K562 (cell line): ENCODE measurements around the gene GLI3. TPM values are rescaled to one million over a fixed set of nuclear protein-coding genes. Genes with fewer than 3 reads are reported as not detected.

Experiments
- ATAC-seq: fragments of 200-7000 bp; cut with Tn5 transposase; 3 replicates; pipeline ENCODE4 v1.9.1; 2020; ENCODE audit warnings: moderate library complexity
- BruUV-seq: library from RNA; stranded (reverse); fragments of 400-500 nt; replicated peaks from 2 replicates; lab custom pipeline; 2021; lab: Mats Ljungman, UMichigan
- CTCF ChIA-PET: fragments of 300-600 bp; formaldehyde crosslinking; extraction: SDS; loops from one replicate; lab custom pipeline; 2021; ENCODE audit warnings: low intra/inter-chr PET ratio; lab: Yijun Ruan, JAX
- POLR2A ChIA-PET: fragments of 300-600, 350-650 bp; sonication (Branson Sonifier 250); formaldehyde crosslinking; extraction: SDS; loops from one replicate; lab custom pipeline; 2021; ENCODE audit warnings: antibody characterized with exemption, inconsistent platforms; lab: Yijun Ruan, JAX
- DNase-seq, 4 experiments: peaks; one replicate each; pipeline versions ENCODE4 v3.0.0 to v3.0.0-alpha.2; 2011 to 2018; ENCODE audit warnings: low spot score in 3 of 4, mixed read lengths in 3 of 4; ENCODE audit errors: extremely low read depth in 1 of 4
- FAIRE-seq: peaks from 2 replicates; lab custom pipeline; 2011; peaks lifted over from hg19 to GRCh38; lab: Jason Lieb, UNC
- H2AFZ ChIP-seq: 2 replicates; pipeline ENCODE4 v1.6.0; 2011; ENCODE audit warnings: low read depth, low read length, control low read depth, inconsistent platforms
- H3K27ac ChIP-seq: fragments of 200-600 bp; 3 replicates; pipeline ENCODE4 v1.8.0; 2011; ENCODE audit warnings: low read depth, mild to moderate bottlenecking, control low read depth, inconsistent platforms, low read length, moderate library complexity, mixed read lengths; ENCODE audit errors: extremely low read depth
- H3K27me3 ChIP-seq, 2 experiments: fragments of 300-600 bp in 1 of 2; 2 replicates in 1 of 2; 3 replicates in 1 of 2; pipeline versions ENCODE4 v1.6.0 to v1.8.0; 2011; ENCODE audit warnings: inconsistent platforms in 2 of 2, low read length in 2 of 2, mild to moderate bottlenecking in 1 of 2, mixed read lengths in 1 of 2, moderate library complexity in 1 of 2; ENCODE audit not compliant: control insufficient read depth in 2 of 2, insufficient read depth in 2 of 2
- H3K36me3 ChIP-seq: fragments of 300-600 bp; 3 replicates; pipeline ENCODE4 v1.8.0; 2011; ENCODE audit warnings: mild to moderate bottlenecking, low read length, inconsistent platforms; ENCODE audit not compliant: control insufficient read depth, insufficient read depth
- H3K4me1 ChIP-seq, 2 experiments: fragments of 200-600 bp in 1 of 2; replicated peaks in 1 of 2; 2 replicates in 1 of 2; 3 replicates in 1 of 2; pipeline versions ENCODE4 v1.5.1 to v1.8.0; 2011; ENCODE audit warnings: inconsistent platforms in 2 of 2, low read length in 2 of 2, mild to moderate bottlenecking in 1 of 2, mixed read lengths in 1 of 2, moderate library complexity in 1 of 2; ENCODE audit not compliant: control insufficient read depth in 2 of 2, insufficient read depth in 2 of 2
- H3K4me2 ChIP-seq: 2 replicates; pipeline ENCODE4 v1.6.1; 2011; ENCODE audit warnings: low read length, control low read depth, inconsistent platforms, mixed read lengths; ENCODE audit not compliant: insufficient read depth
- H3K4me3 ChIP-seq: fragments of 200-600 bp; sonication (generic), shearing (Covaris generic); 2 replicates; pipeline ENCODE4 v1.5.1; 2016; ENCODE audit warnings: control low read depth, inconsistent platforms
- H3K79me2 ChIP-seq: fragments of 200-600 bp; 3 replicates; pipeline ENCODE4 v1.8.0; 2011; ENCODE audit warnings: low read length, inconsistent platforms; ENCODE audit not compliant: control insufficient read depth, insufficient read depth
- H3K9ac ChIP-seq, 2 experiments: 2 replicates each; pipeline versions ENCODE4 v1.6.0 to v1.6.1; 2011; ENCODE audit warnings: low read depth in 2 of 2, low read length in 2 of 2, control low read depth in 1 of 2, inconsistent platforms in 1 of 2, mild to moderate bottlenecking in 1 of 2, mixed read lengths in 1 of 2; ENCODE audit not compliant: insufficient read depth in 1 of 2
- H3K9me1 ChIP-seq: one replicate; pipeline ENCODE4 v1.6.0; 2011; ENCODE audit warnings: inconsistent platforms, mild to moderate bottlenecking, low read length, moderate library complexity; ENCODE audit not compliant: control insufficient read depth, insufficient read depth
- H3K9me3 ChIP-seq: replicated peaks from 2 replicates; pipeline ENCODE4 v1.5.1; 2011; ENCODE audit warnings: low read depth, low read length, inconsistent platforms; ENCODE audit not compliant: control insufficient read depth, insufficient read depth
- H4K20me1 ChIP-seq: replicated peaks from 2 replicates; pipeline ENCODE4 v1.6.1; 2011; ENCODE audit warnings: low read length, inconsistent platforms, mixed read lengths; ENCODE audit not compliant: control insufficient read depth, insufficient read depth
- EGR1 ChIP-seq: fragments of 450-650 bp; conservative IDR thresholded peaks from 2 replicates; pipeline ENCODE4 v1.6.1; 2017; ENCODE audit warnings: mild to moderate bottlenecking
- MTA3 ChIP-seq: fragments of 450-650 bp; formaldehyde crosslinking; IDR thresholded peaks from 2 replicates; pipeline ENCODE4 v1.6.1; 2017; ENCODE audit warnings: mild to moderate bottlenecking, borderline replicate concordance
- NFE2L1 ChIP-seq: fragments of 450-650 bp; IDR thresholded peaks from 2 replicates; pipeline ENCODE4 v1.6.1; 2016; ENCODE audit warnings: missing genetic modification characterization, low read depth, mild to moderate bottlenecking, missing compliant biosample characterization, moderate library complexity, borderline replicate concordance
- ZFX ChIP-seq: sonication (generic); formaldehyde crosslinking; IDR thresholded peaks from 2 replicates; pipeline ENCODE4 v1.8.0; 2022; ENCODE audit warnings: mild to moderate bottlenecking, missing genetic modification reagents, moderate library complexity
- ZNF146 ChIP-seq: IDR thresholded peaks from one replicate; pipeline ENCODE4 v1.6.1; 2018; ENCODE audit warnings: missing compliant biosample characterization; ENCODE audit not compliant: unreplicated experiment
- ZNF347 ChIP-seq: fragments of 450-650 bp; formaldehyde crosslinking; IDR thresholded peaks from 2 replicates; pipeline ENCODE4 v1.4.0; 2020; ENCODE audit warnings: low read depth, mild to moderate bottlenecking, moderate library complexity
- WGBS: fragments of 100-300 bp; shearing (Covaris generic); methylation state at CpG from one replicate; pipeline ENCODE4 v1.1.6; 2016; ENCODE audit warnings: low coverage, mixed read lengths; ENCODE audit not compliant: insufficient coverage; ENCODE audit errors: missing lambda C conversion rate; 5-methylcytosine and 5-hydroxymethylcytosine counted together
- in situ Hi-C: fragments of 300-500 bp; cut with MboI; formaldehyde crosslinking; loops from 4 replicates; pipeline ENCODE4 v1.15.0; 2018; ENCODE audit warnings: inconsistent platforms, mixed read lengths
- intact Hi-C: fragments of 100-400 bp; cut with micrococcal nuclease; formaldehyde crosslinking; loops from 2 replicates; pipeline ENCODE4 v1.14.2; 2022
- polyA plus RNA-seq, 8 experiments: library from polyadenylated mRNA; depleted of rRNA in 4 of 8; stranded (reverse) in 5 of 8; unstranded in 3 of 8; fragments of >200 nt; fragmentation: Nextera tagmentation in 2 of 8; fragmentation: Illumina TruSeq in 1 of 8; extraction: Ambion mirVana in 2 of 8; extraction: Trizol in 1 of 8; gene quantifications; 2 replicates each; pipeline versions ENCODE4 v1.2.1 to v1.2.3, GENCODE V29; 2011 to 2014; ENCODE audit warnings: inconsistent platforms in 1 of 8, missing spikeins in 1 of 8
- total RNA-seq, 7 experiments: library from RNA; depleted of rRNA in 6 of 7; stranded (reverse); fragments of >200 nt in 6 of 7; fragmentation: Illumina TruSeq in 2 of 7; extraction: Trizol in 2 of 7; gene quantifications; 2 replicates each; pipeline versions ENCODE4 v1.2.1 to v1.2.3, GENCODE V29; 2011 to 2021; ENCODE audit warnings: low replicate concordance in 1 of 7
- TF ChIP-seq, protein P1 (sequence below): fragments of 450-650 bp; formaldehyde crosslinking; conservative IDR thresholded peaks from 2 replicates; pipeline ENCODE4 v1.4.0; 2022; ENCODE audit warnings: mild to moderate bottlenecking, missing genetic modification characterization
- TF ChIP-seq, protein P2 (sequence below): fragments of 450-650 bp; formaldehyde crosslinking; IDR thresholded peaks from 2 replicates; pipeline ENCODE4 v1.4.0; 2022; ENCODE audit warnings: missing genetic modification characterization

The GLI3 gene
- total and polyA plus RNA-seq, 9 of the 15 experiments (the other 6 are each of a cell fraction or from before 2014, with no cell fraction given) = 0.01 to 0.18 (median 0.07) TPM; not detected in 6

DNA sequence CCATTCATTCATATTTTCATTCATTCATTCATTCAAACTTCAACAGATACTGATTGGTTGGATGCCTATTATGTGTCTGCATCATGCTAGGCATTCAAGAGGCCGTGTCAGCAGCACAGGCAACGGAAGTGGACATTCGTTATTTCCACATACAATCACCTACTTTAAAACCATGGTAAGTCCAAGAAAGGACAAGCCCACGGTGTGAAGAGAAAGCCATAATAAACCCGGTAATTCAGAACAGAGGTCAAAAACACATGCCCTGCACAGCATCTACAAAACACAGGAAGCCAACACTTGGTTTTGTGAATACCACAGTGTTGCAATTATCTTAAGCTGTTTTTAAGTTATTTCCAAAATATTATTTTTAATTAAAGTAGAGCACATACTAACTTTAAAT lies 126.7 kb downstream of the GLI3 start:
- Histone ChIP-seq H3K36me3 (no peaks in the 10 kb centered on the region), H3K27me3 (peaks cover 7 to 18% of the 10 kb centered on the region in 2 experiments; a peak in 3 of 5 replicates), H3K4me2 (no peak overlapping the region), H3K4me1 (no peaks in the 10 kb centered on the region), H4K20me1 (no peaks in the 10 kb centered on the region), H3K9me3 (no peaks in the 10 kb centered on the region), H2AFZ (no peak overlapping the region), H3K9me1 (no peaks in the 10 kb centered on the region), H3K27ac (no peak overlapping the region), H3K9ac (no peak overlapping the region), H3K4me3 (no peak overlapping the region), H3K79me2 (no peaks in the 10 kb centered on the region)
- CTCF ChIA-PET = no interaction called here
- BruUV-seq = no TSS peak
- WGBS = 0% methylated on average over 5 of the region's 5 CpGs
- POLR2A ChIA-PET = no interaction called here
- ATAC-seq = no peak
- intact Hi-C loops (no loop called here), in situ Hi-C loops (no loop called here)
- TF ChIP-seq ZNF146 (CRISPR knock-in tag) (no peak), ZNF347 (CRISPR knock-in tag) (no peak), MTA3 (no peak), EGR1 (no peak), ZFX (CRISPR knock-in tag) (no peak), NFE2L1 (no peak)
- TF ChIP-seq, protein P1, sequence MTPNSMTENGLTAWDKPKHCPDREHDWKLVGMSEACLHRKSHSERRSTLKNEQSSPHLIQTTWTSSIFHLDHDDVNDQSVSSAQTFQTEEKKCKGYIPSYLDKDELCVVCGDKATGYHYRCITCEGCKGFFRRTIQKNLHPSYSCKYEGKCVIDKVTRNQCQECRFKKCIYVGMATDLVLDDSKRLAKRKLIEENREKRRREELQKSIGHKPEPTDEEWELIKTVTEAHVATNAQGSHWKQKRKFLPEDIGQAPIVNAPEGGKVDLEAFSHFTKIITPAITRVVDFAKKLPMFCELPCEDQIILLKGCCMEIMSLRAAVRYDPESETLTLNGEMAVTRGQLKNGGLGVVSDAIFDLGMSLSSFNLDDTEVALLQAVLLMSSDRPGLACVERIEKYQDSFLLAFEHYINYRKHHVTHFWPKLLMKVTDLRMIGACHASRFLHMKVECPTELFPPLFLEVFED (CRISPR knock-in tag) = no peak
- TF ChIP-seq, protein P2, sequence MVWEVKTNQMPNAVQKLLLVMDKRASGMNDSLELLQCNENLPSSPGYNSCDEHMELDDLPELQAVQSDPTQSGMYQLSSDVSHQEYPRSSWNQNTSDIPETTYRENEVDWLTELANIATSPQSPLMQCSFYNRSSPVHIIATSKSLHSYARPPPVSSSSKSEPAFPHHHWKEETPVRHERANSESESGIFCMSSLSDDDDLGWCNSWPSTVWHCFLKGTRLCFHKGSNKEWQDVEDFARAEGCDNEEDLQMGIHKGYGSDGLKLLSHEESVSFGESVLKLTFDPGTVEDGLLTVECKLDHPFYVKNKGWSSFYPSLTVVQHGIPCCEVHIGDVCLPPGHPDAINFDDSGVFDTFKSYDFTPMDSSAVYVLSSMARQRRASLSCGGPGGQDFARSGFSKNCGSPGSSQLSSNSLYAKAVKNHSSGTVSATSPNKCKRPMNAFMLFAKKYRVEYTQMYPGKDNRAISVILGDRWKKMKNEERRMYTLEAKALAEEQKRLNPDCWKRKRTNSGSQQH (CRISPR knock-in tag) = no peak
- DNase-seq = no peak
- no peak for FAIRE-seq
